ENCODE results near the gene GSE1.

GSE1 gene

DNA sequence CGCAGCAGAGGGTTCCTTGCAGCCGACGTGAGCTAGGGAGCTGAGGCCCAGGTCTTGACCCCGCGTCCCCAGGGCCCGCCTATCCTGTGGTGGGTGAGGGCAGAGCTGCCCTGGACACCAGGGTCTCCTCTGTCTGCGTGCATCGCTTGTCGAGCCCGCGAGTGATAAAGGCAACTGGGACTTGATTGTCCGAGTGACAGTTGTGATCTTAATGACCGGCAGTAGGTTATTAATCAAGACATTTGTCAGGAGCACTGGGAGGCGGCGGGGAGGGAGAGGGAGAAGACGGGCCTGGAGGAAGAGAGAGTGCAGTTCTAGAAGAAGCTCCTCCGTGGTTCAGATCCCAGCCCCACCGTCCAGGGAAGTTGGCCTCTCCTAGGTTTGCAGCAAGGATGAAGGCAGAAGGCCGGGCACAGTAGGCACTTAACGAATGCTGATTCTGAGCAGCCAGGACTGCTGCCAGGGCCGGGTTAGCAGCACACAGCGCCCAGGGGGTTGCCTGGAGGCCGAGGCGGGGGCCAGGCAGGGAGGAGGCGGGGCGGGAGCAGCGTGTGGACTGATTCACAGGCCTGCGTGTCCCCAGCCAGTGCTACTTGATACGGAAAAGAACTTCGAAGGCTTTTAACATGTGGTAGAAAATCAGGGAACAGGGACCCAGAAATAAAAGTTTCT is 11.3 kb upstream of the GSE1 start:
- Histone ChIP-seq H3K4me3 (replicated peaks; ENCODE audit: insufficient read depth, low read length) (no peak overlapping the region), H3K27me3 (ENCODE audit: insufficient read depth, poor library complexity, severe bottlenecking) (no peaks in the 10 kb centered on the region), H3K27ac (replicated peaks) (no peak overlapping the region)
- DNase-seq (ENCODE audit: low read depth in 1 of 2, low spot score in 1 of 2) = no peak
- no peak for TF ChIP-seq SPI1 (IDR thresholded peaks at IDR 0.05; ENCODE audit: borderline replicate concordance, low read depth)
- TF ChIP-seq, protein P1, sequence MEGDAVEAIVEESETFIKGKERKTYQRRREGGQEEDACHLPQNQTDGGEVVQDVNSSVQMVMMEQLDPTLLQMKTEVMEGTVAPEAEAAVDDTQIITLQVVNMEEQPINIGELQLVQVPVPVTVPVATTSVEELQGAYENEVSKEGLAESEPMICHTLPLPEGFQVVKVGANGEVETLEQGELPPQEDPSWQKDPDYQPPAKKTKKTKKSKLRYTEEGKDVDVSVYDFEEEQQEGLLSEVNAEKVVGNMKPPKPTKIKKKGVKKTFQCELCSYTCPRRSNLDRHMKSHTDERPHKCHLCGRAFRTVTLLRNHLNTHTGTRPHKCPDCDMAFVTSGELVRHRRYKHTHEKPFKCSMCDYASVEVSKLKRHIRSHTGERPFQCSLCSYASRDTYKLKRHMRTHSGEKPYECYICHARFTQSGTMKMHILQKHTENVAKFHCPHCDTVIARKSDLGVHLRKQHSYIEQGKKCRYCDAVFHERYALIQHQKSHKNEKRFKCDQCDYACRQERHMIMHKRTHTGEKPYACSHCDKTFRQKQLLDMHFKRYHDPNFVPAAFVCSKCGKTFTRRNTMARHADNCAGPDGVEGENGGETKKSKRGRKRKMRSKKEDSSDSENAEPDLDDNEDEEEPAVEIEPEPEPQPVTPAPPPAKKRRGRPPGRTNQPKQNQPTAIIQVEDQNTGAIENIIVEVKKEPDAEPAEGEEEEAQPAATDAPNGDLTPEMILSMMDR (IDR thresholded peaks at IDR 0.05; ENCODE audit: insufficient read depth, low read length) = no peak
- TF ChIP-seq, protein P2, sequence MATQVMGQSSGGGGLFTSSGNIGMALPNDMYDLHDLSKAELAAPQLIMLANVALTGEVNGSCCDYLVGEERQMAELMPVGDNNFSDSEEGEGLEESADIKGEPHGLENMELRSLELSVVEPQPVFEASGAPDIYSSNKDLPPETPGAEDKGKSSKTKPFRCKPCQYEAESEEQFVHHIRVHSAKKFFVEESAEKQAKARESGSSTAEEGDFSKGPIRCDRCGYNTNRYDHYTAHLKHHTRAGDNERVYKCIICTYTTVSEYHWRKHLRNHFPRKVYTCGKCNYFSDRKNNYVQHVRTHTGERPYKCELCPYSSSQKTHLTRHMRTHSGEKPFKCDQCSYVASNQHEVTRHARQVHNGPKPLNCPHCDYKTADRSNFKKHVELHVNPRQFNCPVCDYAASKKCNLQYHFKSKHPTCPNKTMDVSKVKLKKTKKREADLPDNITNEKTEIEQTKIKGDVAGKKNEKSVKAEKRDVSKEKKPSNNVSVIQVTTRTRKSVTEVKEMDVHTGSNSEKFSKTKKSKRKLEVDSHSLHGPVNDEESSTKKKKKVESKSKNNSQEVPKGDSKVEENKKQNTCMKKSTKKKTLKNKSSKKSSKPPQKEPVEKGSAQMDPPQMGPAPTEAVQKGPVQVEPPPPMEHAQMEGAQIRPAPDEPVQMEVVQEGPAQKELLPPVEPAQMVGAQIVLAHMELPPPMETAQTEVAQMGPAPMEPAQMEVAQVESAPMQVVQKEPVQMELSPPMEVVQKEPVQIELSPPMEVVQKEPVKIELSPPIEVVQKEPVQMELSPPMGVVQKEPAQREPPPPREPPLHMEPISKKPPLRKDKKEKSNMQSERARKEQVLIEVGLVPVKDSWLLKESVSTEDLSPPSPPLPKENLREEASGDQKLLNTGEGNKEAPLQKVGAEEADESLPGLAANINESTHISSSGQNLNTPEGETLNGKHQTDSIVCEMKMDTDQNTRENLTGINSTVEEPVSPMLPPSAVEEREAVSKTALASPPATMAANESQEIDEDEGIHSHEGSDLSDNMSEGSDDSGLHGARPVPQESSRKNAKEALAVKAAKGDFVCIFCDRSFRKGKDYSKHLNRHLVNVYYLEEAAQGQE (IDR thresholded peaks at IDR 0.05; ENCODE audit: insufficient replicate concordance, low read depth) = no peak

DNA sequence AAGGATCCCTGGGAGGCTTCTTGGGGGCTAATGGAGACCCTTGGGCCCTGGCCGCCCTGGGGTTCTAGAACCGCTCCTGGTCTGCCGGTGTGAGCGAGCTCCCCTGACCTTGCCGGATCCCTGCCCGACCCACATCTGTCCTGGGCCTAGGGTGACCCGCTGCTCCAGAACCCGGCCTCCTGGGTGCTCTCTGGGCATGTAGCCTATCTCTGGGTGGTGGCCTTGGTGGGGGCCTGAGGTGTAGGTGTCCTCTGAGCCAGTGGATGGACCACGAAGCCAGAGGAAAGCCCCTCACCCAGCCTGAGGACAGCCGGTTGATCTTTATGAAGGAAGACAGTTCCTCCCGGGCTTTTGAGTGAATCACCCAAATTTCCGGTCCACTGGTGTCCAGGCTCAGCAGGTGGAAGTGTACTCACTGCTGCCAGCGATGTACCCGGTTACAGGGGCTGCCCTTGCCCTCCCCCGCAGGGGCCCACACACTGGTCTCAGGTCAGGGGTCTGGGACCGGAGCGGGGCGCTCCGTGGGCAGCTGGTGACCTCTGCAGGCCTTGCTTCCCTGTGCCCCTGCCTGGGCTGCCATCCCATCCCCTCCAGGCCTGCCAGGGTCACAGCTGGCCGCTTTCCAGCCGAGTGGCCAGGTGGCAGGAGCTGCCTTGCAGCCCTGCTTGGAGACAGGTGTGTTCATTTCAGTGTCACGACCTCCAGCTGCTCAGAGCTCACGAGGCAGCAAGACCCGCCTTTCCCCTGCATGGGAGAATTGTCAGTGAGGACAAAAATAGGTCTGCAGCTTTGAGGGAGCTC is 10.5 kb upstream of the GSE1 start:
- Histone ChIP-seq H3K27ac (replicated peaks) (no peak overlapping the region), H3K4me3 (replicated peaks; ENCODE audit: insufficient read depth, low read length) (no peak overlapping the region), H3K27me3 (ENCODE audit: insufficient read depth, poor library complexity, severe bottlenecking) (no peaks in the 10 kb centered on the region)
- TF ChIP-seq, protein P2 (IDR thresholded peaks at IDR 0.05; ENCODE audit: insufficient replicate concordance, low read depth) = no peak
- TF ChIP-seq SPI1 (IDR thresholded peaks at IDR 0.05; ENCODE audit: borderline replicate concordance, low read depth) (no peak), GABPA (IDR thresholded peaks at IDR 0.05; ENCODE audit: low read depth) (no peak), POLR2AphosphoS5 (IDR thresholded peaks at IDR 0.05; ENCODE audit: low read depth) (no peak)
- TF ChIP-seq, protein P1 (IDR thresholded peaks at IDR 0.05; ENCODE audit: insufficient read depth, low read length) = no peak
- no peak for DNase-seq (ENCODE audit: low read depth in 1 of 2, low spot score in 1 of 2)

DNA sequence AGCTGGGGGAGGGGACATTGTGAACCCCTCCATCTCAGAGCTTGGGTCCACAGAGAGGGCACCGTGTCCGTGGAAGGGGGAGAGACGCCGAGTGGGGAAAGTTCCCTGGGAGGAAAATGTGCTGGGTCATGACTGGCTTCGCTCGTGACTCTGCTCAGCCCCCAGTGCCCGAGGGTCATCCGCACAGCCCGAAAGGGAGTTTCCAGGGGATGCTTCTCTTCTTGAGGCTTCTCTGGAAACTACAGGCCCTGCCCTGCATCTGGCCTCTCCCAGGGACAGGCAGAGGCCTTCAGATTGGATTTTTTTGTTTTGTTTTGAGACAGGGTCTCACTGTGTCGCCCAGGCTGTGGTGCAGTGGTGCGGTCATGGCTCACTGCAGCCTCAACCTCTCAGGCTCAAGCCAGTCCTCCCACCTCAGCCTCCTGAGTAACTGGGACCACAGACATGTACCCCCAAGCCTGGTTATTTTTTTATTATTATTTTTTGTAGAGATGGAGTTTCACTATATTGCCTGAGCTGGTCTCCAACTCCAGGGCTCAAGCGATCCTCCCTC is 9.8 kb upstream of the GSE1 start:
- no peak for DNase-seq (ENCODE audit: low read depth in 1 of 2, low spot score in 1 of 2)
- Histone ChIP-seq H3K27ac (replicated peaks) (no peak overlapping the region), H3K4me3 (replicated peaks; ENCODE audit: insufficient read depth, low read length) (no peak overlapping the region), H3K27me3 (ENCODE audit: insufficient read depth, poor library complexity, severe bottlenecking) (no peaks in the 10 kb centered on the region)
- TF ChIP-seq, protein P2 (IDR thresholded peaks at IDR 0.05; ENCODE audit: insufficient replicate concordance, low read depth) = no peak
- TF ChIP-seq POLR2AphosphoS5 (IDR thresholded peaks at IDR 0.05; ENCODE audit: low read depth) (no peak), GABPA (IDR thresholded peaks at IDR 0.05; ENCODE audit: low read depth) (no peak), SPI1 (IDR thresholded peaks at IDR 0.05; ENCODE audit: borderline replicate concordance, low read depth) (no peak)
- TF ChIP-seq, protein P1 (IDR thresholded peaks at IDR 0.05; ENCODE audit: insufficient read depth, low read length) = no peak

All from HL-60 (cell line).